C4-2B (cell line): Measurements from ENCODE around the gene PLSCR5.
A peak's percentile ranks its signal among the peaks of the same experiment; 100 is the strongest.

Experiments used
- ZFX ChIP-seq: fragments of 450-650 bp; IDR thresholded peaks from 2 replicates; pipeline ENCODE4 v1.6.1; 2017
- TF ChIP-seq, protein P1 (sequence below): fragments of 450-650 bp; conservative IDR thresholded peaks from 2 replicates; pipeline ENCODE4 v1.5.1; 2017; ENCODE audit warnings: mild to moderate bottlenecking

DNA sequence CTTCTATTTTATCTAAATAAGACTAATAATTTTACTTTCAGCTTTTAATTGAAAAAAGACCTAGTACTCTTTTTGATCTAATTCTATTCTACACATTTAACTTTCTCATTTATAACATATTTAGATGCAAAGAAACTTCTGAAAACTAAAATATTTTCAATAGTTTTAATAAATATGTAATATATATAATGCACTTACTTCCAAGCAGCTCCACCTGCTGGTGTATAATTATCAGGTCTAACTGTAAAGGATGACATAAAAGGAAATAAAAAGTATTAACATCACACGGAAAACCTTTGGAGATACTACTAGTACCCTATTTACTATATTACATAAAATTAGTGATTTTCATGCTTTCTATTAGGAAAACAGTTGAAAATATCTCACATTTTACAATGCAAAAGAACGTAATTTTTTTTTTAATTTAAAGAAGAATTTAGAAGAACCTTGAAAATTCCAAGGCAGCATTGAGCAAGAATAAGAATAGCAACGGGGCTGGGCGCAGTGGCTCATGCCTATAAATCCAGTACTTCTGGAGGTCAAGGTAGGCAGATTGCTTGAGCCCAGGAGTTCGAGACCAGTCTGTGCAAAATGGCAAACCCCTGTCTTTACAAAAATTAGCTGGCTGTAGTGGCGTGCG is 10.2 kb downstream of the PLSCR5 start:
- TF ChIP-seq, protein P1, sequence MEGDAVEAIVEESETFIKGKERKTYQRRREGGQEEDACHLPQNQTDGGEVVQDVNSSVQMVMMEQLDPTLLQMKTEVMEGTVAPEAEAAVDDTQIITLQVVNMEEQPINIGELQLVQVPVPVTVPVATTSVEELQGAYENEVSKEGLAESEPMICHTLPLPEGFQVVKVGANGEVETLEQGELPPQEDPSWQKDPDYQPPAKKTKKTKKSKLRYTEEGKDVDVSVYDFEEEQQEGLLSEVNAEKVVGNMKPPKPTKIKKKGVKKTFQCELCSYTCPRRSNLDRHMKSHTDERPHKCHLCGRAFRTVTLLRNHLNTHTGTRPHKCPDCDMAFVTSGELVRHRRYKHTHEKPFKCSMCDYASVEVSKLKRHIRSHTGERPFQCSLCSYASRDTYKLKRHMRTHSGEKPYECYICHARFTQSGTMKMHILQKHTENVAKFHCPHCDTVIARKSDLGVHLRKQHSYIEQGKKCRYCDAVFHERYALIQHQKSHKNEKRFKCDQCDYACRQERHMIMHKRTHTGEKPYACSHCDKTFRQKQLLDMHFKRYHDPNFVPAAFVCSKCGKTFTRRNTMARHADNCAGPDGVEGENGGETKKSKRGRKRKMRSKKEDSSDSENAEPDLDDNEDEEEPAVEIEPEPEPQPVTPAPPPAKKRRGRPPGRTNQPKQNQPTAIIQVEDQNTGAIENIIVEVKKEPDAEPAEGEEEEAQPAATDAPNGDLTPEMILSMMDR: peak; percentile 77
- no peak for TF ChIP-seq ZFX
